ENCODE data around the gene HOXB2.

Gene HOXB2

DNA sequence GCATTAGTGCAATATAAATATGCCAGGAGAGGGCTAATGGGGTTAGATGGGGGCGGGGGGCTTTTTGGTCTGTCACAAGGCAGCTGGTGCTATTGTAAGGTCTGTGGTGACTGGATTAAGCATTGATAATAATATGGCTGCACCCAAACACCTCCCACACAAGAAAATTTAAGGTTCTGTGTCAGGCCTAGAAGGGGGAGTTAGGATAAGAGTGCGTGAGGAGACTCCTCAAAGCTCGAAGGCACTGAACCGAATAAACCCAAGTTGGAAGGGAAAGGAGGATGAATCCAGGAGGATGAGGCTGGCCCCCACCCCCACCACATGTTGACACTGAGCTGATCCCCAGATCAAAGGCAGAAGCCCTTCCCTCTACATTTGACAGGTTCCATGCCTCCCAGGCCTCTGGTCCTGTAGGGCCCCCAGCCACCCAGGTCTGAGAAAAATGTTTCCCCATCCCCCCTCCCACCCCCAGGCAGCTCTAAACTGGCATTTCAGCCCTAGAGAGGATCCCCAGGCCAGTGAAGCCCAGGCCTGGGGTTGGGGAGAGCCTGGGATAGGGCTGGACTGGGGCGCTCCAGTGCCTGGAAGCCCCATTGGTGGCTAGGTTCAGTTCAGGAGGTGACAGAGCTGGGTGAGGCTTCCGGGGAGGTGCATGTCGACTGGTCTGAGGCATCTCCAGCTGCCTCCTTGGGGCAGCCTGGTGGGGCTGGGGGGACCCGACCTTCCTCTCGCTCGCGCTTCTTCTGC lies 15.8 kb downstream of the HOXB2 start:
- H3K4me2 ChIP-seq (ENCODE audit: low read length) = no peak overlapping the region
- H2AFZ ChIP-seq = no peak overlapping the region
- H3K27ac ChIP-seq = no peak overlapping the region
- TF ChIP-seq, protein P1, sequence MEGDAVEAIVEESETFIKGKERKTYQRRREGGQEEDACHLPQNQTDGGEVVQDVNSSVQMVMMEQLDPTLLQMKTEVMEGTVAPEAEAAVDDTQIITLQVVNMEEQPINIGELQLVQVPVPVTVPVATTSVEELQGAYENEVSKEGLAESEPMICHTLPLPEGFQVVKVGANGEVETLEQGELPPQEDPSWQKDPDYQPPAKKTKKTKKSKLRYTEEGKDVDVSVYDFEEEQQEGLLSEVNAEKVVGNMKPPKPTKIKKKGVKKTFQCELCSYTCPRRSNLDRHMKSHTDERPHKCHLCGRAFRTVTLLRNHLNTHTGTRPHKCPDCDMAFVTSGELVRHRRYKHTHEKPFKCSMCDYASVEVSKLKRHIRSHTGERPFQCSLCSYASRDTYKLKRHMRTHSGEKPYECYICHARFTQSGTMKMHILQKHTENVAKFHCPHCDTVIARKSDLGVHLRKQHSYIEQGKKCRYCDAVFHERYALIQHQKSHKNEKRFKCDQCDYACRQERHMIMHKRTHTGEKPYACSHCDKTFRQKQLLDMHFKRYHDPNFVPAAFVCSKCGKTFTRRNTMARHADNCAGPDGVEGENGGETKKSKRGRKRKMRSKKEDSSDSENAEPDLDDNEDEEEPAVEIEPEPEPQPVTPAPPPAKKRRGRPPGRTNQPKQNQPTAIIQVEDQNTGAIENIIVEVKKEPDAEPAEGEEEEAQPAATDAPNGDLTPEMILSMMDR (IDR thresholded peaks at IDR 0.05) = no peak
- H3K4me3 ChIP-seq (ENCODE audit: low read depth, low read length) = no peak overlapping the region
- H3K27me3 ChIP-seq (ENCODE audit: control insufficient read depth, insufficient read depth, low read length) = no peaks in the 10 kb centered on the region
- no peaks in the 10 kb centered on the region for H3K36me3 ChIP-seq (ENCODE audit: control insufficient read depth, insufficient read depth, low read length)
- H3K79me2 ChIP-seq = no peaks in the 10 kb centered on the region
- H3K9ac ChIP-seq = no peak overlapping the region
- H3K9me3 ChIP-seq (ENCODE audit: control insufficient read depth, low read length) = no peaks in the 10 kb centered on the region
- no peaks in the 10 kb centered on the region for H3K4me1 ChIP-seq

DNA sequence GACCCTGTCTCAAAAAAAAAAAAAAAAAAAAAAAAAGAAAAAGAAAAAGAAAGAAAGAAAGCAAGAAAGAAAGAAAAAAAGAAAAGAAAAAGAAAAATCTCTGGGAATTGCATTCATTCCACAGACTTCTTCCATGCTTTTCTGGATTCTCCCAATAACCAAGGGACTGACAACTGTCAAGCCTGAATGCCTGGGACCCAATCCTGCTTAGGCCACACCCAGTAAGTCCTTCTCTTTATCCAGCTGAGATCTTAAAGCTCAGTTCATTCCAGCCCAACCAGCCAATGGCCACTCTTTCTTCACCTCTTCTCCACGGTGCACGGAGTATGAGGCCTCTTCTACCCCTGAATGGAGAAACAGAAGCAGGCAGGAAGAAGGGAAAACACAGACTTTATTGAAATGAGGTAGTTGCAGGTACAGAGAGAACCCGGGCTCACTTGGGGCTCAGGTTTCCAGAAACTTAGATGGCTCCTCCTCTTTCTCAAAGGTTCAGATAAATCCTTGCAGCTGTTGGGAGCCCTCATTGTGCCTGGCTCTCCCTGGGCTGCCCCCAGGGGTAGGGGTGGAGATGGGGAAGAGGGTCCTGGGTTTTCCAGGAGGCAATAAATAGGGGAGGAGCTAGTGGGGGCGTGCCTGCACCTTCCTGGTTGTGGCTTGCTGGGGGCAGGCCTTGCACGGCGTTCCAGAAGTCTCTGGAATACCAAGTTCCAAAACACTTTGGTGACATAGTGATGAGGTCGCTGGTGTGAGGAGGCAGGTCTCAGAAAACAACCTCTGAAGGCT lies 16.6 kb downstream of the HOXB2 start:
- H3K4me1 ChIP-seq = no peaks in the 10 kb centered on the region
- H3K79me2 ChIP-seq = no peaks in the 10 kb centered on the region
- no peak overlapping the region for H3K27ac ChIP-seq
- no peaks in the 10 kb centered on the region for H3K36me3 ChIP-seq (ENCODE audit: control insufficient read depth, insufficient read depth, low read length)
- H3K4me2 ChIP-seq (ENCODE audit: low read length) = no peak overlapping the region
- no peaks in the 10 kb centered on the region for H3K9me3 ChIP-seq (ENCODE audit: control insufficient read depth, low read length)
- H3K9ac ChIP-seq = no peak overlapping the region
- no peak overlapping the region for H3K4me3 ChIP-seq (ENCODE audit: low read depth, low read length)
- no peaks in the 10 kb centered on the region for H3K27me3 ChIP-seq (ENCODE audit: control insufficient read depth, insufficient read depth, low read length)
- TF ChIP-seq, protein P1 (IDR thresholded peaks at IDR 0.05) = no peak
- no peak overlapping the region for H2AFZ ChIP-seq

DNA sequence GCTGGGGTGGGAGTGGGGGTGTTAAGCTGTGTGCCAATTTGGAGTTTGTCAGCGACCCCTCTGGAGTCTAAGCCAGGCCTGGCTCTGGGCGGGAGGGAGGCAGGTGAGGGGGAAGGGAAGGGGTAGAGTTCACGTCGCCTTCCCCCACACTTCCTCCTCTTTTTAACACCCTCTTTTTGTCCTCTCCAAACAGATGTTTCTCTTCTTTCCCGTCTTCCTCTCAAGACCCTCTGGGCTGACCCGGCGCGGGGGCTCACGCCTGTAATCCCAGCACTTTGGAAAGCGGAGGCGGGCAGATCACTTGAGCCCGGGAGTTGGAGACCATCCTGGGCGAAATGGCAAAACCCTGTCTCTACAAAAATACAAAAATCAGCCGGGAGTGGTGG lies 17.4 kb downstream of the HOXB2 start:
- Histone ChIP-seq H3K9ac (no peak overlapping the region), H3K79me2 (no peaks in the 10 kb centered on the region), H3K4me2 (ENCODE audit: low read length) (no peak overlapping the region), H3K4me3 (ENCODE audit: low read depth, low read length) (no peak overlapping the region), H3K36me3 (ENCODE audit: control insufficient read depth, insufficient read depth, low read length) (no peaks in the 10 kb centered on the region), H3K27ac (no peak overlapping the region), H3K9me3 (ENCODE audit: control insufficient read depth, low read length) (no peaks in the 10 kb centered on the region), H2AFZ (no peak overlapping the region), H3K27me3 (ENCODE audit: control insufficient read depth, insufficient read depth, low read length) (no peaks in the 10 kb centered on the region), H3K4me1 (no peaks in the 10 kb centered on the region)
- TF ChIP-seq, protein P1 (IDR thresholded peaks at IDR 0.05) = no peak

DNA sequence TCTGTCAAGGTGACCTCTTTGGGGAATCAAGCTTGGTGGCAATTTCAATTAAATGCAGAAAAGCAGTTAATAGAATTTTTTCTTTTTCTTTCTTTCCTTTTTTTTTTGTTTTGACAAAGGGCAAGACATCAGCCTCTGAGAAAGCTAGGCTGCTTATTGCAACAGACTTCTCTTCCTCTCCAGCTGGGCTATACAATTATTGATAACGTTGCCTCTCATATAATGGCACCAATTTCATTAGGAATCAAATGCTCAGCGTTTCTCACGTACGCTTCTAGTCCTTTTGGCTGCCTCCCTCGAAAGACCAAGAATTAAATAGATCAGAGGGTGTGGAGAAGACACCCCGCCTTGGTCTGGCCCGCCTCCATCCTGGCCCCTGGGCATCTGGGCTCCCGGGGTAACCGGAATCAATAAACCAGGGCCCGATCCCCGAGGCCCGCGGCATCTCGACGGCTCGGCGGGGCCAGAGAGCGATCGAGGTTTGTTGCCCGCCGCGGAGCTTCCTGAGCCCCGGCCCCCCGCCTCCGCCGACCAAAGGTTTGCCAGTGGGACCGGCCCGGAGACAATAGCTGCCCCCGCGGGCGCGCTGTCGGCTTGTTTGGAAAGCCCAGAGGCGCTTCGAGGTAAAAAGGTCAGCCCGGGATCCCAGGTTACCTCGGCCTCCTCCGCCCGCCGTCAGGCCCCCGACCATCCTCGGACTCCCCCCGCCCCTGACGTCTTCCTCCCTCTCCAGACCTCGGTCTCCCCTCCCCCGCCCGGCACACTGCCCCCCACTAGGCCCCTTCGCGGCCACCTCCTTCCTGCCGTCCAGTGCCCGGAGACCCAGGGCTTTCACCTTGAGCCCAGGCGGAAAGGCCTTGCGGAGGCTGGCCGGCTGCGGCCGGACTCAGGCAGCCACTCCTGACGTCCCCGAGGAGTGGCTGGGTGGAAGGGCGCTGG lies 18.0 kb downstream of the HOXB2 start:
- H3K27ac ChIP-seq = no peak overlapping the region
- TF ChIP-seq, protein P1 (IDR thresholded peaks at IDR 0.05) = no peak
- no peak overlapping the region for H2AFZ ChIP-seq
- H3K4me2 ChIP-seq (ENCODE audit: low read length) = no peak overlapping the region
- H3K9ac ChIP-seq = no peak overlapping the region
- no peaks in the 10 kb centered on the region for H3K79me2 ChIP-seq
- no peak overlapping the region for H3K4me3 ChIP-seq (ENCODE audit: low read depth, low read length)
- no peaks in the 10 kb centered on the region for H3K36me3 ChIP-seq (ENCODE audit: control insufficient read depth, insufficient read depth, low read length)
- no peaks in the 10 kb centered on the region for H3K9me3 ChIP-seq (ENCODE audit: control insufficient read depth, low read length)
- no peaks in the 10 kb centered on the region for H3K4me1 ChIP-seq
- H3K27me3 ChIP-seq (ENCODE audit: control insufficient read depth, insufficient read depth, low read length) = no peaks in the 10 kb centered on the region

Measured in parathyroid adenoma (tissue), 2 donors.